Sigmoid colon (tissue), 4 donors: Measurements from ENCODE around the gene C13orf42.

Experiments
- CTCF ChIP-seq, 4 experiments: fragments of 450-650 bp in 3 of 4; fragments of 200-600 bp in 1 of 4; IDR thresholded peaks; one replicate each; pipeline ENCODE4 v1.5.1; 2016 to 2019; ENCODE audit warnings: antibody characterized with exemption in 4 of 4, mild to moderate bottlenecking in 3 of 4, moderate library complexity in 2 of 4
- POLR2A ChIP-seq, 2 donors: fragments of 450-650 bp; IDR thresholded peaks; one replicate each; pipeline ENCODE4 v1.6.1; 2016; ENCODE audit warnings: antibody characterized with exemption in 2 of 2, mild to moderate bottlenecking in 2 of 2, moderate library complexity in 2 of 2
- POLR2AphosphoS5 ChIP-seq, 4 donors: sonication (generic); formaldehyde crosslinking; IDR thresholded peaks; one replicate each; pipeline ENCODE4 v1.6.1; 2017; ENCODE audit warnings: antibody characterized with exemption in 4 of 4

GRCh38 chr13:51125495-51126226, 14.6 kb upstream of the C13orf42 start:
- peak; percentile 52 to 61 (median 55) for TF ChIP-seq CTCF (IDR thresholded peaks at IDR 0.05)
- no peak for TF ChIP-seq POLR2A (IDR thresholded peaks at IDR 0.05)
- TF ChIP-seq POLR2AphosphoS5 (IDR thresholded peaks at IDR 0.05) = no peak
